ENCODE measurements around the gene GADD45B.

Gene GADD45B

DNA sequence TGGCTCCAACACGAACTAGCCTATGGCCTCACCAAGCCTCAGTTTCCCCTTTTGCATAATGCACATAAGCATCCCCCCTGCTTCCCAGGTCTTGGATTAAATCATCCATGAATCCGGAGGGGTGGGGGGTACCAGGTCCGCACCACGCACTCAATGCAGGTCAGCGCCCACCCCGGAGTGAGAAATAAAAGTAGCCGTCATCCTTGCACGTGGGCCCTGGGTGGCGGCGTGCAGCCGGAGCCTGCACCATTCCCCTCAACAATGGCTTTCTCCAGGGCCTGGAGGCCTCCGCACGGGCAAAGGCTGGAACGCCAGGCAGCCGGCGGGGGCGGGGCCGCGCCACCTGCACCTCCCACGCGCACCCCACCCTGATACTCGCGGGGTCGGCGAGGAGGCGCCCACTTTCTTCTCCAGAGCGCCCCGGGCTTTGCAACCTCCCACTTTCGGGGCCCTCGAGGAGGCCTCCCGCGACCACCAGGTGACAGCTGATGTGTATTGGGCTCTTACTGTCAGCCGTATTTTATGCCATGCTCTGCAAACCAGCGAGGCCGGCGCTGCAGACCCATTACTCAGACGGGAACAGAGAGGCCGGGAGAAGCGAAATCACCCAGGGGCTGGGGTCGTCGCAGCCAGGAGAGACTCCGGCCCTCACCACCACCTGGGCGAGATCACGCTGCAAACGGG, 767 bp upstream of the GADD45B start:
- peak overlapping the region; percentile 86 for H3K27ac Mint-ChIP-seq
- no peaks in the 10 kb centered on the region for H3K9me3 Mint-ChIP-seq (ENCODE audit: low read depth)
- no peaks in the 10 kb centered on the region for H3K27me3 Mint-ChIP-seq
- peak overlapping the region; percentile 85 for H3K4me3 Mint-ChIP-seq
- peaks cover 23% of the 10 kb centered on the region for H3K4me1 Mint-ChIP-seq (ENCODE audit: low read depth)
- H3K36me3 Mint-ChIP-seq: peaks cover 6% of the 10 kb centered on the region

DNA sequence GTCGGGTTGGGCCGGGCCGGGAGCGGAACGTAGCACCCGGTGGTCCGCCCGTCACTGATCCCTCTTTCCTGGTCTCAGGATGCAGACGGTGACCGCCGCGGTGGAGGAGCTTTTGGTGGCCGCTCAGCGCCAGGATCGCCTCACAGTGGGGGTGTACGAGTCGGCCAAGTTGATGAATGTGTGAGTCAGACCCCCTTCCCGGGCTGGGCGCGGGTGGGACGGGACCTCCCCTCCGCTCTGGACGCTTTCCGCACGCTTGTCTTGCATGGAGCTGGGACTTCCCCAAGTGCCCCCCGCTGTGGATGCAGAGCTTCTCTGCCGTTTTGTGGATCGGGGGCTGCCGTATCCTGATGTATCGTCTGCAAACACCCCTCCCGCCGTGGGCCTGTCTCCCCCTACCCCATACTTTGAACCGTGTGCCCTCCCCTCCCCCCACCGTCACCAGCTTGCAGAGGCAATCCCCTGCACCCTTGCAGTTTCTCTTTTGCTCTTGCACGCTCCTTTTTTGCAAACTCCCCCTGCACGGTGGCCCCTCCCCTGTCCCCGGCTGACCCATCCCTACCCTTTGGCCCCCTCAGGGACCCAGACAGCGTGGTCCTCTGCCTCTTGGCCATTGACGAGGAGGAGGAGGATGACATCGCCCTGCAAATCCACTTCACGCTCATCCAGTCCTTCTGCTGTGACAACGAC, 669 bp downstream of the GADD45B start:
- H3K27me3 Mint-ChIP-seq: no peaks in the 10 kb centered on the region
- peaks cover 23% of the 10 kb centered on the region for H3K4me1 Mint-ChIP-seq (ENCODE audit: low read depth)
- peaks cover 6% of the 10 kb centered on the region for H3K36me3 Mint-ChIP-seq
- no peaks in the 10 kb centered on the region for H3K9me3 Mint-ChIP-seq (ENCODE audit: low read depth)
- H3K27ac Mint-ChIP-seq: peak overlapping the region; percentile 96
- peak overlapping the region; percentile 99 for H3K4me3 Mint-ChIP-seq

DNA sequence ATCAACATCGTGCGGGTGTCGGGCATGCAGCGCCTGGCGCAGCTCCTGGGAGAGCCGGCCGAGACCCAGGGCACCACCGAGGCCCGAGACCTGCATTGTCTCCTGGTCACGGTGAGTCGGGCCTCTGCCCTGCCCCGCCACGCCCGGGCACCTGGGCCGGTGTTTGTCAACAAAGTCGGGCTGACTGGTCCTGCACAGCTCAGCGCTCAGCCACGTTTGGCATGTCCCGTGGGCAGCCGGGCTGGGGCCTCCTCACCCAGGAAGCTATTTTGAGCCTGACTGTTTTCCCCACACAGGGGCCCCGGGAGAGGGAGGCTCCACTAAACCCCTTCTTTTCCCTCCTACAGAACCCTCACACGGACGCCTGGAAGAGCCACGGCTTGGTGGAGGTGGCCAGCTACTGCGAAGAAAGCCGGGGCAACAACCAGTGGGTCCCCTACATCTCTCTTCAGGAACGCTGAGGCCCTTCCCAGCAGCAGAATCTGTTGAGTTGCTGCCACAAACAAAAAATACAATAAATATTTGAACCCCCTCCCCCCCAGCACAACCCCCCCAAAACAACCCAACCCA, 1.3 kb downstream of the GADD45B start:
- Mint-ChIP-seq H3K36me3 (peaks cover 6% of the 10 kb centered on the region), H3K4me1 (ENCODE audit: low read depth) (peaks cover 23% of the 10 kb centered on the region), H3K27me3 (no peaks in the 10 kb centered on the region), H3K27ac (peak overlapping the region; percentile 96), H3K9me3 (ENCODE audit: low read depth) (no peaks in the 10 kb centered on the region), H3K4me3 (peak overlapping the region; percentile 99)

DNA sequence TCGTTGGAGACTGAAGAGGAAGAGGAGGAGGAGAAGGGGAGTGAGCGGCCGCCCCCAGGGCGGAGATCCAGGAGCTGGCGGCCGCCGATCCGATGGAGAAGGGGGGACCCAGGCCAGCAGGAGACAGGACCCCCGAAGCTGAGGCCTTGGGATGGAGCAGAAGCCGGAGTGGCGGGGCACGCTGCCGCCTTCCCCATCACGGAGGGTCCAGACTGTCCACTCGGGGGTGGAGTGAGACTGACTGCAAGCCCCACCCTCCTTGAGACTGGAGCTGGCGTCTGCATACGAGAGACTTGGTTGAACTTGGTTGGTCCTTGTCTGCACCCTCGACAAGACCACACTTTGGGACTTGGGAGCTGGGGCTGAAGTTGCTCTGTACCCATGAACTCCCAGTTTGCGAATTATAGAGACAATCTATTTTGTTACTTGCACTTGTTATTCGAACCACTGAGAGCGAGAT, 1.8 kb downstream of the GADD45B start:
- Mint-ChIP-seq H3K4me1 (ENCODE audit: low read depth) (peaks cover 23% of the 10 kb centered on the region), H3K9me3 (ENCODE audit: low read depth) (no peaks in the 10 kb centered on the region)

DNA sequence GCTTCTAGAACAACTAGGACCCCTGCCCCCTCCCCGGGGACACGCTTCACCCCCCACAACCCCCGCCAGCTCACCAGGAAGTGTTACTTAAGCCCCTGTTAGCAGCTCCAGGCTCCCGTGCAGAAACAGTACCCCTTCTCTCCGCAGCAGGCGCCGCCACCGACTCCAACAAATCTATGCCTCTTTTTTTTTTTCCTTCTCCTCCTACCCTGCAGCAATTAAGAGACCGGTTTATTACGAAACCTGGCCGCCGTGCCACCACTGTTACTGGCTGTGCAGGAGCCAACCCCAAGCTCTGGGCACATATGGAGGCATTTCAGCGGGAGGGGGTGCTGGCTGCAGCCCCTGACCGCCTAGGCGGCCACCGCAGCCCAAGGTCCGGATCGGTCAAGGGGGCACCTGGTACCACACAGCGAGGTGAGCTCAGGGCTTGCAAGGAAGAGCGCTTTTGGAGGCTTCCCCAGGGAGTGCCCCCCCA, 2.4 kb downstream of the GADD45B start:
- Mint-ChIP-seq H3K4me3 (peak overlapping the region; percentile 99), H3K9me3 (ENCODE audit: low read depth) (peaks cover 4% of the 10 kb centered on the region), H3K27me3 (no peaks in the 10 kb centered on the region), H3K27ac (peak overlapping the region; percentile 89), H3K4me1 (ENCODE audit: low read depth) (peaks cover 23% of the 10 kb centered on the region), H3K36me3 (peaks cover 9% of the 10 kb centered on the region)

More for the DNA sequence above, 1.8 kb downstream of the GADD45B start:
- H3K4me3 Mint-ChIP-seq: peak overlapping the region; percentile 99
- no peaks in the 10 kb centered on the region for H3K27me3 Mint-ChIP-seq
- peak overlapping the region; percentile 89 for H3K27ac Mint-ChIP-seq
- H3K36me3 Mint-ChIP-seq: peaks cover 6% of the 10 kb centered on the region

DNA sequence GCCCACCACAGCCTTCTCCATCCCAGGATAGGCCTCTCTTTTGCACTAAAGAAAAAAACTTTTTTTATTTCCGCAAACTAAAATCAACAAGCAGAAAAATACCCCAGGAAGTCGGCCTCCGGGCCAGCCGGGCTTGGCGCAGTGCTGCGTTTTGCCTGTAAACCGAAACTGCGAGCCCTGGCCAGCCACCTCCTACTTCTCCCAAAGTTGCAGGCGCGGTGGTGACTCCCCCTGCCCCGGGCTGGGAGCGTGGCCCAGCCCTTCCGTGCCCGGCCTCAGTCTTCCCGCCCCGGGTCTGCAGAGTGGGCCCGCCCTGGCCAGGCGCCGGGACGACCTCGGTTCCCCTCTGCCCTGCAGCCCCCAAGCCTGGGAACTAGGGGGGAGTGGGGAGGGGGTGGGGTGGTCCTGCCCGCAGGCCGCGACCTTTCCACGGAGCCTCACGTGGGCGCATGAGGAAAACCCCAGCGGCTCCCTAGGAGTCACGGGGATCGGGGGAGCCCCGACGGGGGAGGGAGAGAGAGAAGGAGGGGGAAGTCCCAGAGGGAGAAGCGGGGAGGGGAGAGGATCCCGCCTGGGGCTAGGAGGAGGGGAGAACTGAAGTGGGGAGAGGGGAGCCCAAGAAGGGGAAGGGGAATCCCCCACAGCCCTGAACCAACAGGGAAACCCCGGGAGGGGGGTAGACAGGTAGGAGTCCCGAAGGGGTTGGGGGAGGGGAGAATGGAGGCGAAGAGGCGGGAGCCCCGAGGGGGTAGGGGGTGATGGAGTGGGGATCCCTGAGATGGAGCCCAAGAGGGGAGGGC, 3.0 kb downstream of the GADD45B start:
- Mint-ChIP-seq H3K27ac (peak overlapping the region; percentile 89), H3K4me1 (ENCODE audit: low read depth) (peaks cover 23% of the 10 kb centered on the region), H3K36me3 (peaks cover 9% of the 10 kb centered on the region), H3K27me3 (no peaks in the 10 kb centered on the region), H3K9me3 (ENCODE audit: low read depth) (peaks cover 4% of the 10 kb centered on the region), H3K4me3 (peak overlapping the region; percentile 99)

DNA sequence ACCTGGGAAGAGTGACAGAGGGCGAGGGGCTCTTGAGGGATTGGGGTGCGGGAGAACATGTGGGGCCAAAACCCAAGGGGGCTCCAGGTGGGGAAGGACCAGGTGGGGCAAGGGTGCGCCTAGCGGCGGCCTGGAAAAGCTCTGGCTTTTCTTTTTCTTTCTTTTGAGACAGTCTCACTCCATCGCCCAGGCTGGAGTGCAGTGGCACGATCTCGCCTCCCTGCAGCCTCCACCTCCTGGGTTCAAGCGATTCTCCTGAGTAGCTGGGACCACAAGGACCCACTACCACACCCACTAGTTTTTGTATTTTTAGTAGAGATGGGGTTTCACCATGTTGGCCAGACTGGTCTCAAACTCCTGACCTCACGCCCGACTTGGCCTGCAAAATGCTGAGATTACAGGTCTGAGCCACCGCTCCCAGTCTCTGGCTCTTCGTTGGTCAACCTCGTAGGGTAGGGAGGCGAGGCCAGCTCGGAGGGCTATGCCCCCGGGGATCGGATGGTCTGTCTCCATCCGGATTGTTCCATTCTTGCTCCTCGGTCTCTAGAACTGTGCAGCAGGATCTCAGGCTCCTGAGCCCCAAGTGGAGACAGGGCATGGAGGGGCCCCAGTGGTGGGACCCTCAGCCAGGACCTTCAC, 3.7 kb downstream of the GADD45B start:
- Mint-ChIP-seq H3K4me3 (peak overlapping the region; percentile 99), H3K27ac (peak overlapping the region; percentile 50), H3K27me3 (no peaks in the 10 kb centered on the region), H3K36me3 (peaks cover 9% of the 10 kb centered on the region), H3K4me1 (ENCODE audit: low read depth) (peaks cover 20% of the 10 kb centered on the region), H3K9me3 (ENCODE audit: low read depth) (peaks cover 4% of the 10 kb centered on the region)

DNA sequence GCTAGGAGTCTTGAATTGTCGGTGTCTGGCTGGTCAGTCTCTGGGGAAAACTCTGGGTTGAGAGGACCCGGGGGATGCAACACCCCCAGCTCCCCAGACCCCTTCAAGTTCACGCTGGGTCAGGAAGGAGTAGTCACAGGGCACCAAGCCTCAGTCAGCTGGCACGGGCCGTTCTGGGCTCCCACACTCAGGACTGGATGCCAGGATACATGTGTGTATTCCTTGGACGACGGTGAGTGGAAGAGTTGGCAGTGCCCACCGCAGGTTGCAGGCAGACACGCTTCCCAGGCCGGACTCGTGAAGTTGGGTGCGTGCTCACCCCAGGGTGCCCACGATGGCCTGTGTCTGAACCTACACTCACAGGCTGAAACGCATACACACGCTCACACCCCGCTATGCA, 5.5 kb downstream of the GADD45B start:
- Mint-ChIP-seq H3K9me3 (ENCODE audit: low read depth) (peaks cover 4% of the 10 kb centered on the region), H3K4me3 (no peak overlapping the region), H3K27me3 (no peaks in the 10 kb centered on the region)

DNA sequence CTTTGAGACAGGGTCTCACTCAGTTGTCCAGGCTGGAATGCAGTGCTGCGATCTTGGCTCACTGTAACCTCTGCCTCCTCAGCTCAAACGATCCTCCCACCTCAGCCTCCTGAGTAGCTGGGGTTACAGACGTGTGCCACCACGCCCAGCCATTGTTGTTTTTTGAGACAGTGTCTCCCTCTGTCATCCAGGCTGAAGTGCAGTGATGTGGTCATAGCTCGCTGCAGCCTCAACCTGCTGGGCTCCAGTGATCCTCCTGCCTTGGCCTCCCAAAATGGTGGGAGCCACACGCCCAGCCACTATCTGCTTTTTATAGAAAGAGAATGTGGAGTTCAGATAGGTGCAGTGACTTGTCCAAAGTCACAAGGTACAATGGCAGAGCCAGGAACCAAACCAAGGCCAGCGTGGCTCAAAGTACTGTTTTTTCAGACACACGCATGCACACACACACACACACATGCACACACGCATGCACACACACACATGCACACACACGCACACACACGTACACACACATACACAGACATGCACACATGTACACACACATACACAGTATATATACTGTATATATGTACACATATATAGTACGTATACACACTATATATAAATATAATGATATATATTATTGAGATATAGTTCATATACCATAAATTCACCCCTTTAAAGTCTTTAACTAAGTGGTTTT, 6.6 kb downstream of the GADD45B start:
- peaks cover 6% of the 10 kb centered on the region for H3K36me3 Mint-ChIP-seq
- H3K27me3 Mint-ChIP-seq: no peaks in the 10 kb centered on the region
- peaks cover 4% of the 10 kb centered on the region for H3K9me3 Mint-ChIP-seq (ENCODE audit: low read depth)
- H3K4me1 Mint-ChIP-seq (ENCODE audit: low read depth): peaks cover 13% of the 10 kb centered on the region
- H3K27ac Mint-ChIP-seq: no peak overlapping the region
- no peak overlapping the region for H3K4me3 Mint-ChIP-seq

More for the DNA sequence above, 5.5 kb downstream of the GADD45B start:
- Mint-ChIP-seq H3K36me3 (peaks cover 9% of the 10 kb centered on the region), H3K27ac (peak overlapping the region; percentile 46), H3K4me1 (ENCODE audit: low read depth) (peaks cover 13% of the 10 kb centered on the region)

DNA sequence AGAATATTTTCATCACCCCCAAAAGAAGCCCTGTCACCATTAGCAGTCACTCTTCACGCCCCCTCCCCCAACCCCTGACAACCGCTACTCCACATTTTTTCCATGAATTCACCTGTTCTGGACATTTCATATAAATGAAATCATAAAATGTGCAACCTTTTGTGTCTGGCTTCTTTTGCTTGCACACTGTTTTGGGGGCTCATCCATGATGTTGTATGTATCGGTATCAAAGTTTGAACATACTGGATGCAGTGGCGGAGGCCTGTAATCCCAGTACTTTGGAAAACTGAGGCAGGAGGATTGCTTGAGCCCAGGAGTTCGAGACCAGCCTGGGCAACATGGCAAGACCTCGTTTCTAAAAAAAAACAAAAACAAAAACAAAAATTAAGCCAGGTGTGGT, 7.2 kb downstream of the GADD45B start:
- Mint-ChIP-seq H3K4me3 (no peak overlapping the region), H3K27ac (no peak overlapping the region), H3K36me3 (peaks cover 6% of the 10 kb centered on the region), H3K27me3 (no peaks in the 10 kb centered on the region), H3K4me1 (ENCODE audit: low read depth) (peaks cover 11% of the 10 kb centered on the region), H3K9me3 (ENCODE audit: low read depth) (peaks cover 4% of the 10 kb centered on the region)

DNA sequence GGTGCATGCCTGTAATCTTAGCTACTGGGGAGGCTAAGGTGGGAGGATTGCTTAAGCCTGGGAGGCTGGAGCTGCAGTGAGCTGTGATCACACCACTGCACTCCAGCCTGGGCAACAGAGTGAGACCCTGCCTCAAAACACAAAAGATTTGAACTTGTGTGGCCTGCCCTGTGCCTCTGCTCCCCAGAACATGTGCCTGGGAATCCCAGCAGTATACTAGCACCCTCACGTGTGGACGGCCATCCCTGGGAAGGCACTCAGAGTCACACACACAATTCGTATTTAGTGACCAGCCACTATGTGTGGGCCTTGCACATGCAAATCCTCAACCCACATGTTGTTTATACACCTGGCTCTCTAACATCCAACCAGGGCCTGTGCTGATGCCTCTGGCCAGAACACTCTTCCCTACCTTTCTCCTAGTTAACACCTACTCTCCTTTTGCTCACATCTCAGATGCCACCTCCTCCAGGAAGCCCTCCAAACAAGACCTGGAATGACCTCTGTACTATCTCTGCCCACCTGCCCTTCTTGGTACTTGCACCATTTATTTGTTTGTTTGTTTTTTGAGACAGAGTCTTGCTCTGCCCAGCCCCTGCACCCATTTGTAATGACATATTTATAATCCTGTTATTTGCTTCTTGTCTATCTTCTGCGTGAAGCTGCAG, 7.7 kb downstream of the GADD45B start:
- Mint-ChIP-seq H3K36me3 (peaks cover 2% of the 10 kb centered on the region), H3K27ac (no peak overlapping the region), H3K4me3 (no peak overlapping the region), H3K9me3 (ENCODE audit: low read depth) (peaks cover 4% of the 10 kb centered on the region), H3K4me1 (ENCODE audit: low read depth) (peaks cover 6% of the 10 kb centered on the region), H3K27me3 (no peaks in the 10 kb centered on the region)

DNA sequence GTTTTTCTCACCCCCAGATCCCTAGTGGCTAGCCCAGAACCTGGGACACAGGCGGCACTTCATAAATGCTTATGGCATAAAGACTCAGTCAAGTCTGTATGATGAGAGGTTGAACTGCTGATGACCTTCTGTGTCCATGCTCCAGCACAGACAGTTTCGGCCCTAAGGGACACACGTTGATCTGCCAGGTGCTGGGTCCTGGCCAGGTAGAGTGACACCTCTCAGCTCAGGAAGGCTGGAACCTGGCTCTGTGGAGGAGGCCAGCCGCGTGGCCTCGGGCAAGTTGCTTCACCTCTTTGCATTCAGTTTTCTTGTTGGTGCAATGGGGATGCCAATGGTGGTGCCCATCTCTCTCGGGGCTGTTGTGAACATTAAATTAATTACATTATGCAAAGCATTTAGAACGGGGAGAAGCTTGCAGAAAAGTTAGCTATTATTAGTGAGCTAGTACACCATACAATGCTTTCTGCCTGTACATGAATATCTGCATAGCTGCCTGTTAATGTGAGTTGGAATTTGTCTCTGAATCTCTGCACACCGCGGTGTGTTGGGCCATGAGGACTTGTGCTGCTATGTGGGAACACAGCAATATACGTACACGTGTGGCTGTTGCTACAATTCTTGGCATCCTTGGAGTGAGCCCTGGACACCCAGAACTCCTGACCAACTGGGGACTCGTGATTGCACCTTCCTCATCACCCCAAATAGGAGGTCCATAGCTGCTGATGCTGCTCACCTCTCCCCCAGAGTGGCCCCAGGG, 8.4 kb downstream of the GADD45B start:
- H3K27me3 Mint-ChIP-seq: no peaks in the 10 kb centered on the region
- no peak overlapping the region for H3K27ac Mint-ChIP-seq
- H3K4me3 Mint-ChIP-seq: no peak overlapping the region
- H3K36me3 Mint-ChIP-seq: peaks cover 2% of the 10 kb centered on the region
- H3K4me1 Mint-ChIP-seq (ENCODE audit: low read depth): peaks cover 4% of the 10 kb centered on the region
- H3K9me3 Mint-ChIP-seq (ENCODE audit: low read depth): peaks cover 4% of the 10 kb centered on the region

DNA sequence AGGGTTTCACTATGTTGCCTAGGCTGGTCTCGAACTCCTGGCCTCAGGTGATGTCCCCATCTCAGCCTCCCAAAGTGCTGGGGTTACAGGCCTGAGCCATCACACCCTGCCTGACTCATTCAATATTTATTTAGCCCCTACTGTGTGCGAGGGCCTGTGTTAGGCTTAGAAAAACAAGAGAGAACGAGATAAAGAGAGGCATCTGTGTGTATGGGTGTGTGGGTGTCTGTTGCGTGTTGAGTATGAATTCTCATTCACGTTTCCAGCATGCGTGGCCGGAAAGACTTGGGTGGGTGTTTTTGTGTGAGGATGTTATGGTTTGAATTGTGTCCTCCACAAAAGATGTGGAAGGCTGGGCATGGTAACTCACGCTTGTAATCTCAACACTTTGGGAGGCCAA, 9.5 kb downstream of the GADD45B start:
- Mint-ChIP-seq H3K36me3 (peaks cover 2% of the 10 kb centered on the region), H3K4me1 (ENCODE audit: low read depth) (peaks cover 5% of the 10 kb centered on the region), H3K9me3 (ENCODE audit: low read depth) (peaks cover 4% of the 10 kb centered on the region), H3K27ac (no peak overlapping the region), H3K4me3 (no peak overlapping the region), H3K27me3 (peaks cover 5% of the 10 kb centered on the region)

Measured in activated naive CD8-positive, alpha-beta T cell (primary cell).